C4-2B (cell line): ENCODE results near the gene CSH2.
A peak's percentile ranks its signal among the peaks of the same experiment; 100 is the strongest.

ENCODE experiments used
- H3K27ac ChIP-seq: fragments of 450-650 bp; 2 replicates; pipeline ENCODE4 v1.5.1; 2017
- ZFX ChIP-seq: fragments of 450-650 bp; IDR thresholded peaks from 2 replicates; pipeline ENCODE4 v1.6.1; 2017
- TF ChIP-seq, protein P1 (sequence below): fragments of 450-650 bp; conservative IDR thresholded peaks from 2 replicates; pipeline ENCODE4 v1.5.1; 2017; ENCODE audit warnings: mild to moderate bottlenecking

The CSH2 gene

DNA sequence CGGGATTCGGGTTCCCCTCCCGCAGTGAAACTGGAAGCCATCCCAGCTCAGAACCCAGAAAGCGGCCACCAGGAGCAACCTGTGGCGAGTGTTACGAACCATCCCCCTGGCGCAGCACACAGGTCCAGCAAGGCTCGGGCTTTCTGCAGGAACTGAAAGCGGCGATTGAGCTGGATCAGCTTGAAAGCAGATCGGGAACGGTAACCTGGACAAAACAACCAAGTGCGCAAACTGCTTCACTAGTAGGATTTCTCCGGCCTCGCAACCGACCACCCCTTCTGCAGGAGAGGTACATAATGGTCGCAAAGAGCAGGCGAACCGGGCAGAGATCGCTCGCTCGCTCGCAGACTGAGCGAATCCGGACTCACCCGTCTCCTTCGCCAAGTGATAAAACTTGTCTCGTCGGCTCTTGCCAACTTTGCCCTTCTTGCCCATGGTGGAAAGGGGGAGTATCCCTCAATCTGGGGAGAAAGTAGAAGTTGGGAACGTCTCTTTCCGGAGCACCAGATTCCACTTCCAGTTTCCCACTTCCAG is 46.9 kb downstream of the CSH2 start:
- no peak for TF ChIP-seq ZFX
- TF ChIP-seq, protein P1, sequence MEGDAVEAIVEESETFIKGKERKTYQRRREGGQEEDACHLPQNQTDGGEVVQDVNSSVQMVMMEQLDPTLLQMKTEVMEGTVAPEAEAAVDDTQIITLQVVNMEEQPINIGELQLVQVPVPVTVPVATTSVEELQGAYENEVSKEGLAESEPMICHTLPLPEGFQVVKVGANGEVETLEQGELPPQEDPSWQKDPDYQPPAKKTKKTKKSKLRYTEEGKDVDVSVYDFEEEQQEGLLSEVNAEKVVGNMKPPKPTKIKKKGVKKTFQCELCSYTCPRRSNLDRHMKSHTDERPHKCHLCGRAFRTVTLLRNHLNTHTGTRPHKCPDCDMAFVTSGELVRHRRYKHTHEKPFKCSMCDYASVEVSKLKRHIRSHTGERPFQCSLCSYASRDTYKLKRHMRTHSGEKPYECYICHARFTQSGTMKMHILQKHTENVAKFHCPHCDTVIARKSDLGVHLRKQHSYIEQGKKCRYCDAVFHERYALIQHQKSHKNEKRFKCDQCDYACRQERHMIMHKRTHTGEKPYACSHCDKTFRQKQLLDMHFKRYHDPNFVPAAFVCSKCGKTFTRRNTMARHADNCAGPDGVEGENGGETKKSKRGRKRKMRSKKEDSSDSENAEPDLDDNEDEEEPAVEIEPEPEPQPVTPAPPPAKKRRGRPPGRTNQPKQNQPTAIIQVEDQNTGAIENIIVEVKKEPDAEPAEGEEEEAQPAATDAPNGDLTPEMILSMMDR: no peak
- H3K27ac ChIP-seq: peak overlapping the region; percentile 98

DNA sequence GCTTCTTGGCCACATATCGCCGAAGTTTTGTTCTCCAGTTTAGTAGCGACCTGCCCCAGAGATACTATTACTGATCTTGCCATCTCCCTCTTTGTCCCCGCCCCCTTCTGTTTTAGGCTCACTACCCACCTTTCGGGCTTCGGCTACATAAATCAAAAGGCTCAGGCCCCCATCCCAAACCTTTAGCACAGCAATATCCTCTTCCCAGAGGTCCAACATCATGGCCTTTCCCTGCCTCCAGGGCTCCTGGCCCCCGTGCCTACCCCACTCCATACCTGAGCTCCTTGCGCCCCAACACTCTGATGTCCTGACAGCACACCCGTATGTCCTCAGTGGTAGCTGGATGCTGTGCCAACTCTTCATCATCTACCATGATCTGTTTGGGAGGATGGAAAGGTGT is 49.1 kb downstream of the CSH2 start:
- TF ChIP-seq ZFX: no peak
- TF ChIP-seq, protein P1: no peak

GRCh38 chr17:63823659-63824331 is 49.7 kb downstream of the CSH2 start:
- TF ChIP-seq ZFX: no peak
- TF ChIP-seq, protein P1: no peak
- H3K27ac ChIP-seq: no peak overlapping the region

More for the DNA sequence above, 49.1 kb downstream of the CSH2 start:
- no peak overlapping the region for H3K27ac ChIP-seq

GRCh38 chr17:63822537-63822936 is 50.9 kb downstream of the CSH2 start:
- TF ChIP-seq ZFX: no peak
- TF ChIP-seq, protein P1: no peak

More at GRCh38 chr17:63822537-63822936, 50.9 kb downstream of the CSH2 start:
- no peak overlapping the region for H3K27ac ChIP-seq
